GM19438 (cell line): Measurements from ENCODE around the gene GRXCR1.

Source experiments
- ATAC-seq: cut with Tn5 transposase; IDR thresholded peaks from one replicate; pipeline ENCODE4 v1.9.1; 2021; ENCODE audit warnings: low read depth; ENCODE audit not compliant: unreplicated experiment

The GRXCR1 gene

GRCh38 chr4:42892413-42892812, at the start of gene GRXCR1:
Gene GRXCR1 (plus strand): TSS chr4:42892713. CDS start chr4:42893267, 554 bp downstream.
- no peak for ATAC-seq

- no peak for ATAC-seq
Measured at GRCh38 chr4:42843694-42844093, 48.8 kb upstream of the GRXCR1 start.

GRCh38 chr4:42844422-42845070, 48.0 kb upstream of the GRXCR1 start:
- no peak for ATAC-seq

GRCh38 chr4:42845586-42845985, 46.9 kb upstream of the GRXCR1 start:
- no peak for ATAC-seq

- no peak for ATAC-seq
Measured at GRCh38 chr4:42855779-42856178, 36.7 kb upstream of the GRXCR1 start.

GRCh38 chr4:42865572-42866189, 26.8 kb upstream of the GRXCR1 start:
- no peak for ATAC-seq

- no peak for ATAC-seq
Measured at GRCh38 chr4:42871261-42871660, 21.3 kb upstream of the GRXCR1 start.

GRCh38 chr4:42871671-42872290, 20.7 kb upstream of the GRXCR1 start:
- no peak for ATAC-seq

GRCh38 chr4:42878863-42879262, 13.7 kb upstream of the GRXCR1 start:
- ATAC-seq, result no peak

- no peak for ATAC-seq
Measured at GRCh38 chr4:42881253-42881652, 11.3 kb upstream of the GRXCR1 start.

- ATAC-seq, result no peak
Measured at GRCh38 chr4:42891644-42892043, 869 bp upstream of the GRXCR1 start.

GRCh38 chr4:42895452-42895851, 2.9 kb downstream of the GRXCR1 start:
- ATAC-seq, result no peak

GRCh38 chr4:42904986-42905385, 12.5 kb downstream of the GRXCR1 start:
- ATAC-seq, result no peak

GRCh38 chr4:42905591-42905990, 13.1 kb downstream of the GRXCR1 start:
- no peak for ATAC-seq

GRCh38 chr4:42906341-42906740, 13.8 kb downstream of the GRXCR1 start:
- no peak for ATAC-seq

- ATAC-seq, result no peak
Measured at GRCh38 chr4:42906891-42907759, 14.6 kb downstream of the GRXCR1 start.

- no peak for ATAC-seq
Measured at GRCh38 chr4:42910459-42910858, 17.9 kb downstream of the GRXCR1 start.

GRCh38 chr4:42914937-42915336, 22.4 kb downstream of the GRXCR1 start:
- no peak for ATAC-seq

- no peak for ATAC-seq
Measured at GRCh38 chr4:42915484-42915883, 23.0 kb downstream of the GRXCR1 start.

- no peak for ATAC-seq
Measured at GRCh38 chr4:42917296-42917695, 24.8 kb downstream of the GRXCR1 start.

- no peak for ATAC-seq
Measured at GRCh38 chr4:42923431-42923830, 30.9 kb downstream of the GRXCR1 start.
